Colonic mucosa (tissue), 4 donors: Measurements from ENCODE around the gene RPS26. TPM values are rescaled to one million over a fixed set of nuclear protein-coding genes. Genes with fewer than 3 reads are reported as not detected.
"Not testable (repeated sequence)": the region's sequence is repeated elsewhere in the genome, so short reads cannot be mapped to it uniquely, and the experiment has no call there.

Source experiments
- DNase-seq: peaks from one replicate; pipeline ENCODE4 v3.0.0-alpha.2; 2020
- H3K27ac ChIP-seq: fragments of 200-600 bp; one replicate; pipeline ENCODE4 v1.8.0; 2021
- H3K27me3 ChIP-seq: fragments of 200-600 bp; one replicate; pipeline ENCODE4 v1.8.0; 2021
- H3K36me3 ChIP-seq: fragments of 200-600 bp; one replicate; pipeline ENCODE4 v1.8.0; 2021
- H3K4me1 ChIP-seq: fragments of 200-600 bp; one replicate; pipeline ENCODE4 v1.8.0; 2021; ENCODE audit warnings: mild to moderate bottlenecking
- H3K4me3 ChIP-seq: fragments of 200-600 bp; one replicate; pipeline ENCODE4 v1.8.0; 2021
- H3K9ac ChIP-seq, 2 donors: one replicate each; pipeline ENCODE4 v1.7.0; 2013; ENCODE audit warnings: control low read depth in 2 of 2, low read depth in 2 of 2, low read length in 2 of 2
- H3K9me3 ChIP-seq: fragments of 200-600 bp; one replicate; pipeline ENCODE4 v1.8.0; 2021
- intact Hi-C: fragments of 100-400 bp; cut with DNase I; formaldehyde crosslinking; loops from one replicate; pipeline ENCODE4 v1.14.1; 2022
- total RNA-seq, 2 donors: library from RNA; stranded (reverse); fragmentation: NEBNext Ultra II Directional in 1 of 2; extraction: Animal tissue kit (Norgen Biotek cat#: 25700) in 1 of 2; gene quantifications; one replicate each; pipeline ENCODE4 v1.2.1, GENCODE V29; 2021
- TF ChIP-seq, protein P1 (sequence below): fragments of 200-600 bp; IDR thresholded peaks from one replicate; pipeline ENCODE4 v1.8.0; 2022; ENCODE audit warnings: antibody characterized with exemption, mild to moderate bottlenecking
- donor health status: healthy.
- donor health status: DM: no; HTN: no; CAD: no.
- donor health status: DM: no; HTN: no; CAD: no.

RPS26 gene
- total RNA-seq, 2 donors from 2014 or later, result 53.1 to 80.5 TPM

DNA sequence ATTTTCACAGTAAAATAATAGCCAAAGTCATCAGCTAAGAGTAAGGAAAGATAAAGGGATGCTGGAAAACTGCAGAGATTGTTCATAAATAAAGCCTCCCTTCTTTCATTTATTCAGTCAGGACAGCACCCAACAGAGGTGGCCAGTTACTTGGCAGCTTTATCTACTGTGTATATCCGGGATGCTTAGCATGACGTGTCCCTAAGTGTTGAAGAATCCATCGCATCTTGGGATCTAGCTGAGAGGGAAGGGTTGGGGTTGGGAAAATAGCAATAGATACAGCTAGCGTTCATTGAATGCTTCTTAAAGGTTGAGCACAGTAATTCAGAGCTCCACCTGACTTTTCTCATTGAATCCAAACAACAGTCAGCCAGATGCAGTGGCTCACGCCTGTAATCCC, 32.7 kb downstream of the RPS26 start:
- no peaks in the 10 kb centered on the region for H3K27me3 ChIP-seq
- H3K9me3 ChIP-seq, result no peaks in the 10 kb centered on the region
- H3K36me3 ChIP-seq, result no peaks in the 10 kb centered on the region
- no peaks in the 10 kb centered on the region for H3K4me1 ChIP-seq
- no peak overlapping the region for H3K4me3 ChIP-seq
- TF ChIP-seq, protein P1, sequence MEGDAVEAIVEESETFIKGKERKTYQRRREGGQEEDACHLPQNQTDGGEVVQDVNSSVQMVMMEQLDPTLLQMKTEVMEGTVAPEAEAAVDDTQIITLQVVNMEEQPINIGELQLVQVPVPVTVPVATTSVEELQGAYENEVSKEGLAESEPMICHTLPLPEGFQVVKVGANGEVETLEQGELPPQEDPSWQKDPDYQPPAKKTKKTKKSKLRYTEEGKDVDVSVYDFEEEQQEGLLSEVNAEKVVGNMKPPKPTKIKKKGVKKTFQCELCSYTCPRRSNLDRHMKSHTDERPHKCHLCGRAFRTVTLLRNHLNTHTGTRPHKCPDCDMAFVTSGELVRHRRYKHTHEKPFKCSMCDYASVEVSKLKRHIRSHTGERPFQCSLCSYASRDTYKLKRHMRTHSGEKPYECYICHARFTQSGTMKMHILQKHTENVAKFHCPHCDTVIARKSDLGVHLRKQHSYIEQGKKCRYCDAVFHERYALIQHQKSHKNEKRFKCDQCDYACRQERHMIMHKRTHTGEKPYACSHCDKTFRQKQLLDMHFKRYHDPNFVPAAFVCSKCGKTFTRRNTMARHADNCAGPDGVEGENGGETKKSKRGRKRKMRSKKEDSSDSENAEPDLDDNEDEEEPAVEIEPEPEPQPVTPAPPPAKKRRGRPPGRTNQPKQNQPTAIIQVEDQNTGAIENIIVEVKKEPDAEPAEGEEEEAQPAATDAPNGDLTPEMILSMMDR, result no peak
- no peak overlapping the region for H3K9ac ChIP-seq
- DNase-seq, result no peak
- intact Hi-C loops, result no loop called here
- no peak overlapping the region for H3K27ac ChIP-seq

DNA sequence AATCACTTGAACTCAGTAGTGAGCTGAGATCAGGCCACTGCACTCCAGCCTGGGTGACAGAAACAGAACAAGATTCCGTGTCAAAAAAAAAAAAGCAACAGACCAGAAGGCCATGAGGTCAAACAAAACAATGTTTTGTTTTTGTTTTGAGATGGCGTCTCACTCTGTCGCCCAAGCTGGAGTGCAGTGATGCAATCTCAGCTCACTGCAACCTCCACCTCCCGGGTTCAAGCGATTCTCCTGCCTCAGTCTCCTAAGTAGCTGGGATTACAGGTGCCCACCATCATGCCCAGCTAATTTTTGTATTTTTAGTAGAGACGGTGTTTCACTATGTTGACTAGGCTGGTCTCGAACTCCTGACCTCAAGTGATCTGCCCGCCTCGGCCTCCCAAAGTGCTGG, 36.2 kb downstream of the RPS26 start:
- not testable (repeated sequence) for DNase-seq, H3K4me3 ChIP-seq, H3K36me3 ChIP-seq, H3K4me1 ChIP-seq, H3K9me3 ChIP-seq, H3K27me3 ChIP-seq, H3K9ac ChIP-seq, H3K27ac ChIP-seq
- intact Hi-C loops, result loop anchor here (2.0 kb wide), 1 partner anchor 39 kb away; the partner anchor contains the start of gene RPL41

DNA sequence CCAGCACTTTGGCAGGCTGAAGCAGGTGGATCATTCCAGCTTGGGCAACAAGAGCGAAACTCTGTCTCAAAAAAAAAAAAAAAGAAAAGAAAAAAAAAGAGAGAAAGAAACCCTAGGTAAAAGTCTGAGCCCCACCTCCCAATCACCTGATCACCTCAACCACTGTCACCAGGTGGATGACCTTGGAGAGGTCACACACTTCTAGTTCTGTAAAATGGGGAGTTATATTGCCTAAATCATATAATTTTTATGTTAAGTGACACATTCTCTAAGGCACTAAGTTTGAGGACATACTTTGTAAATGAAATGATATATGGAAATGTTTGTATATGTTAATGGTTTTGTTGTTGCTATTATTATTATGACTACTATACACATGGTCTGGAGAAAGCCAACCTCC, 36.7 kb downstream of the RPS26 start:
- no peaks in the 10 kb centered on the region for H3K27me3 ChIP-seq
- no peaks in the 10 kb centered on the region for H3K4me1 ChIP-seq
- H3K4me3 ChIP-seq, result no peak overlapping the region
- H3K9me3 ChIP-seq, result no peaks in the 10 kb centered on the region
- peak overlapping the region in 1 of 2 donors; percentile 99 for H3K9ac ChIP-seq
- H3K36me3 ChIP-seq, result no peaks in the 10 kb centered on the region
- intact Hi-C loops, result loop anchor here (2.0 kb wide), 1 partner anchor 38 kb away; the partner anchor contains the start of gene RPL41
- TF ChIP-seq, protein P1, result no peak
- H3K27ac ChIP-seq, result peak overlapping the region; percentile 96
- no peak for DNase-seq

DNA sequence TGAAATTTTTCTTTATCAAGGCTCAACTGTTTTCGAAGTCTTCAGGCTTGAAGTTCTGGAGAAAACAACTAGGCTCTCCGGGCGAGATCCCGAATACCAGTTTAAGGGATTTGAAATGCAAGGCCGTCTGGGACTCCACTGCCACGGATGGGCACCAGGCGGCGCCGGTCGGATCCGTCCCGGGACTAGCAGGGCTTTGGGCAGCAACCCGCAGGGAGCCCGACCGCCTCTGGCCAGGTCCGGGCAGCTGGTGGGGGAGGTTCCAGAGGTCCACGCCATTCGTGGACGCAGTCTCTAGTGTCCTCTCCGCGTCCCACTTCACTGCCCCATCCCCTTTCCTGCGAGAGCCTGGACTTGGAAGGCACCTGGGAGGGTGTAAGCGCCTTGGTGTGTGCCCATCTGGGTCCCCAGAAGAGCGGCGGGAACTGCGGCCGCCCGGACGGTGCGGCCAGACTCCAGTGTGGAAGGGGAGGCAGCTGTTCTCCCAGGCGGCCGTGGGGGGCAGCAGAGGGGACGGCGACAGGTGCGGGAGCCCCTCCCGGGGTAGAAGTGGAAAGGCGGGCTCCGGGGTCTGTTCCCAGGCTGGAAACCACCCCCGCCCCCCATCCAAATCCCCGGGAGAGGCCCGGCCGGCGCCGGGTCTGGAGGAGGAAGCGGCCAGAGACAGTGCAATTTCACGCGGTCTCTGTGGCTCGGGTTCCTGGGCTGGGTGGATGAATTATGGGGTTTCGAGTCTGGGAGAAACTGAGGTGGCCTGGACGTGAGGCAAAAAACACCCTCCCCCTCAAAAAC, 37.4 kb downstream of the RPS26 start:
- peak overlapping the region; percentile 78 to 99 for H3K9ac ChIP-seq

DNA sequence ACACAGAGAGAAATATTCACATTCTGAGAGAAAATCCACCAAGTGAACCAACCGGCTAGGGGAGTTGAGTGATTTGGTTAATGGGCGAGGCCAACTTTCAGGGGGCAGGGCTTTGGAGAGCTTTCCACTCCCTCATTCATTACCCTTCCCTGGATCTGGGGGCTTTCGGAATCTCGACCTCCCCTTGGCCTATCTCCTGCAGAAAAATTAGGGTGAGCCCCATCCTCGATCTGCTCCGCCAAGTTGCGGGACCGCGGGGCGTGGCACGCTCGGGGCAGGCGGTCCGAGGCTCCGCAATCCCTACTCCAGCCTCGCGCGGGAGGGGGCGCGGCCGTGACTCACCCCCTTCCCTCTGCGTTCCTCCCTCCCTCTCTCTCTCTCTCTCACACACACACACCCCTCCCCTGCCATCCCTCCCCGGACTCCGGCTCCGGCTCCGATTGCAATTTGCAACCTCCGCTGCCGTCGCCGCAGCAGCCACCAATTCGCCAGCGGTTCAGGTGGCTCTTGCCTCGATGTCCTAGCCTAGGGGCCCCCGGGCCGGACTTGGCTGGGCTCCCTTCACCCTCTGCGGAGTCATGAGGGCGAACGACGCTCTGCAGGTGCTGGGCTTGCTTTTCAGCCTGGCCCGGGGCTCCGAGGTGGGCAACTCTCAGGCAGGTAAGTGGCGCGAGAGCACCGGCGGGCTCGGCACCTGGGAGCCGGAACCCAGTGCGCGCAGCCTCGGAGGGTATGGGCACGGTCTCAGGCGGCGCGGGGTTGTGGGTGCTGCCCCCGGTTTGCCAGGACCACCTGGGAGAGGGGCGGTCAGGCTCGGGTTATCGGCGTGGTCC, 38.2 kb downstream of the RPS26 start, which contains the start of gene ERBB3:
Gene ERBB3 (plus strand): TSS at position 443 of the 833 bp plus-strand sequence. CDS start 136 bp downstream, at position 579.
- DNase-seq, result peak; percentile 88
- intact Hi-C loops, result loop anchor here (2.0 kb wide), 1 partner anchor 37 kb away; the partner anchor contains the start of gene RPL41
- TF ChIP-seq, protein P1, result no peak

More for the DNA sequence above, 37.4 kb downstream of the RPS26 start:
- no peaks in the 10 kb centered on the region for H3K27me3 ChIP-seq
- intact Hi-C loops, result loop anchor here (2.0 kb wide), 1 partner anchor 38 kb away; the partner anchor contains the start of gene RPL41
- H3K36me3 ChIP-seq, result no peaks in the 10 kb centered on the region
- H3K27ac ChIP-seq, result peak overlapping the region; percentile 96
- peak; percentile 95 for DNase-seq
- H3K4me3 ChIP-seq, result peak overlapping the region; percentile 61
- TF ChIP-seq, protein P1, result peak; percentile 79
- no peaks in the 10 kb centered on the region for H3K9me3 ChIP-seq
- H3K4me1 ChIP-seq, result no peaks in the 10 kb centered on the region

More for the DNA sequence above, 38.2 kb downstream of the RPS26 start, which contains the start of gene ERBB3:
- Histone ChIP-seq H3K27ac (peak within 1 kb of the TSS; percentile 96), H3K9me3 (no peaks in the 10 kb centered on the region), H3K27me3 (no peaks in the 10 kb centered on the region), H3K4me3 (peak within 1 kb of the TSS; percentile 61), H3K36me3 (no peaks in the 10 kb centered on the region), H3K4me1 (peaks cover 2% of the 10 kb centered on the region), H3K9ac (peak within 1 kb of the TSS; percentile 95 to 99)
